ENCODE measurements around the gene PXK.

PXK gene

DNA sequence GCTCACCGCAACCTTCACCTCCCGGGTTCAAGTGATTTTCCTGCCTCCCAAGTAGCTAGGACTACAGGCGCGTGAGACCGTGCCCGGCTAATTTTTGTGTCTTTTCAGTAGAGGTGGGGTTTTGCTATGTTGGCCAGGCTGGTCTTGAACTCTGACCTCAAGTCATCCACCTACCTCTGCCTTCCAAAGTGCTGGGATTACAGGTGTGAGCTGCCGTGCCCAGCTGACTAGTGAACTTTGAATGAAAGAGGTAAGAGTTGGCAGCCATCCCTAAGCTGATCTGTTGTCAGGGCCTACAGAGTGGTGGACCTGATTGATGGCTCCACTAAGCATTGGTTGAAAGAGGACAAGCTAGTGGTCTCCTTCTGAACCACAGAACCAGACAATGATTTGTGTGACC, 15.3 kb downstream of the PXK start:
- DNase-seq (ENCODE audit: low spot score), result no peak

DNA sequence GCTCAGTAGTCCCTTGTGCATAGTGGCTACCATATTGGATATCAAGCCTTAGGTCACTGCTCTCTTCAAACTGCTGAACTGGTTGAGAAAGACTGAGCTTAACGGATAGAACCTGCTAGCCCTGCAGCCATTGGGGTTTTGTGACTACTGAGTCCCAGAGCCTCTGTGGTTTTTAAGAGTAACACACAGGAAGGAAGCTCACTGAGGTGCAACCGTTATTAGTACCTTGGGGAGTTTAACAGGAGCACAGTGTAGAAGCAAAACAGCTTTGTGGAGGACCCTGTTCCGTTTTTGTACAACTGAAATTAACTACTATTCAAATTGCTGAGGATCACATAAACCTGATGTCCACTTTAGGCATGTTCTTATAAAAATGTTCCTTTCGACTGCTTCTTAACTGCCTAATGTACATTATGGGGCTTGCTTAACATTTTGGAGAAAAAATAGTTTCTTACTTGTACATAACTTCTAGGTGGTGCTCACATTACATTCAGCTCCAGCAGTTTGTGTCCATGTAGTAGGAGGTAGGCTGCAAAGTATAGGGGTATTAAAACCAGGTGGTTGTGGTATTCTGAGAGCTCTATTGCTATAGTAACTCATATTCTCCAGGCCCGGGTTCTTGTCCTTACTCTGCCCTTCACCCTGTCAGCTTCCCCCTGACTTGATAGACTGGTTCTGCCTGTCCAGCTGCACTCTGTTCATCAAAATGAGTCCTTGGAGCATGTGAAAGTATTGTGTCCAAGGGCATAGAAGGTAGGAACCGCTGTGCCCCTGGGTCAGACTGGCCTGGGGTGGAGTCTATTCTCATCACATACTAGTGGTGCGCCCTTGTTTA, 17.3 kb downstream of the PXK start:
- DNase-seq (ENCODE audit: low spot score), result no peak

DNA sequence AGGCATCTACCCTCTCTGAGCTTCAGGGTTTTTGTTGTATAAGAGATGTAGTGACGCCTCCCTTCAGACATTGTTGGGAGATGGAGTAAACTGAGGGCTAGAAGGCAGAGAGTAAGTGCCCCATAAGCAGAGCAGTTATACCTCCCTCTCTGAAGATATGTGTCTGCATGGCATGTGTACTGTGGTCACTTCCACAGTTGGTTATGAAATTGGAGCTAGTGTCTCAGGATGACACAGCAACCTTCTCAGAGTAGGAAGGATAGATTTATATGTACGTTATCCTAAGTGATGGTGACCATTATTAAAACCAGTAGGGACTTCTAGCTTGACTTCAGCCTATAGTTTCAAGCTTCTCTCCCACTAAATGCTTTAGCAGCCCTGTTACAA, 17.9 kb downstream of the PXK start:
- DNase-seq (ENCODE audit: low spot score), result no peak

DNA sequence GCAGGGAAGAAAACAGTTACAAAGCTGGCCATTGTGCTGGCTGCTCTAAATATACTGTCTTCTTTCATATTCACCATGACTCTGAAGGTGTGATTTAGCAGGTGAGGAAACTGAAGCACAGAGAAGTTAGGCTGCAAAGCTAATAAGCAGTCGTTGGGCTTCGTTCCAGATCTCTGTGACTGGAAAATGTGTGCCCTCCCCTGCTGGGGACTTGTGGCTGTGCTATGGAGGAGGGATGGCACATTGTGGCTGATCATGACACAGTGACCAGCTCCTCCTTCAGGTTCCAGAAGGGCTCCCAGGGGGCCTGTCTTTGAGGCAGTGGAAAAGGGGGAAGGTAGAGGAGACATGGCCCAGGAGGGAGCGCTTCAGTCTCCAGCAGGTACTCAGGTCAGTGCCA, 19.2 kb downstream of the PXK start:
- no peak for DNase-seq (ENCODE audit: low spot score)

DNA sequence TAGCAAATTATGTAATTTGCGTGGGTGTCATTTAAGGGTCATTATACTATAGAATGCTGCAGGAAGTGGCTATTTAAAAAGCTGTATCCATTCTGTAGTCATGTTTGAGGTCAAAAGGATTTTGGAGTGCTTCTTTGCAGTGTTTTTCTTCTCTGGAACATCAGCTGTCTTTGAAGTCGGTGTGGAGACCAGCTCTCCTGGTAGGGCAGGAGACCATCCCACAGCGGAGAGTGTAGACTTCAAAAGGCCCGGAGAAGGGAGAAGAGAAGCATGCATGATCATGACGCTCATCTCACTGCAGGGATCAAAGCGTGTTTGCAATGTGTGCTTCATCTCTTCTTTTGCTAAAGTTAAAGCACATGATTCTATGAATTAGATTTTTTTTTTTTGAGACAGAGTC, 19.9 kb downstream of the PXK start:
- DNase-seq (ENCODE audit: low spot score), result no peak

DNA sequence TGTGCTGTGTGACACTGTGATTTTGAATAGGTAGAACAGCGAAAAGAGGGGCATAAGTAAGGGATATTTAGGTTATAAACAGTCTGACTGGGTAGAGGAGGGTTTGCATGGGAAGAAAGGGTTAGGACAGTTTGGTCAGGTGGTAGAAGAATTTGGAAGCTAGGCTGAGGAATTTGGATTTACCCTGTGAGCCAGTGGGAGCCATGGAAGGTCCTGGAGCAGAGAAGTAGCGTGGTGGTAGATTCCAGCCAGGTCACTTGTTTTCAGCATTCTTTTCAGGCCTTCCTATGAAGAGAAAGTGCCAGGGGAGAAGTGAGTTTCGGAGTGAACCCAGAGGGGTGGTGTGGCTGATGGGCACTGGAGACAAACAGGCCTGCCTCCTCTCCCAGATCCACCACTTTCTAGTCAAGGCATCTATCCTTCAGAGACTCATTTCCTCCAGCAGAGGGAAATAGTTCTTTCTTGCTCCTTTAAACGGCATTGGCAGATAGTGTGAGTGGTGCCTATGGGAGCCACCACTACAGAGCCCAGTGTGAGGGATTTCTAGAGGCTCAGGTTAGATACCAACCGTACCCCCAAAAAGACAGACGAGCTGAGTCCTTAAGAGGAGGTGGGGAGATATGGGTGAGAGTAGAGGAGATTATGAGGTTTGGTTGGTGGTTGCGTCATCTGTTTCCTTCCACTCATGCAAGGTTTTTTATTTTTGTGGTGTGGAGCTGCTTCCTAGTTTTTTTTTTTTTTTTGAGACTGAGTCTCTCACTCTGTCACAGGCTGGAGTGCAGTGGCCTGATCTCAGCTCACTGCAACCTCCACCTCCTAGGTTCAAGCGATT, 21.2 kb downstream of the PXK start:
- no peak for DNase-seq (ENCODE audit: low spot score)

DNA sequence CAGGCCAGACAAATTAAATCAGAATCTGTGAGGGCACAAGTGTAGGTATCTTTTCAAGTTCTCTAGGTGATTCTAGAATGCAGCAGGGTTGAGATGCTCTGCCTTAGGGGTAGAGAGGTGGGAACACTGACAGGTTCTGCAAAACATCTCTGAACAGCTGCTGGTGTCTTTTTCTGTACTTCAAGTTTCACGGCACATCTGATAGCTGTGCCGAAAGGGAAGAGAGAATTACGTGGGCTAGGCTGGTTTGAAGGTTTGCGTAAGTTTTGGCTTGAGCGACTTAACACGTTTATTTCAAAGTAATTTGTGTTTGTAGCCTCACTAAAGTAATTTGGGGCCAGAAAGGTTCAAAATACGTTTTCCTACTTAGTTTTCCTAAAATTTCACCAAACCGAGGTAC, 22.5 kb downstream of the PXK start:
- DNase-seq (ENCODE audit: low spot score), result no peak

DNA sequence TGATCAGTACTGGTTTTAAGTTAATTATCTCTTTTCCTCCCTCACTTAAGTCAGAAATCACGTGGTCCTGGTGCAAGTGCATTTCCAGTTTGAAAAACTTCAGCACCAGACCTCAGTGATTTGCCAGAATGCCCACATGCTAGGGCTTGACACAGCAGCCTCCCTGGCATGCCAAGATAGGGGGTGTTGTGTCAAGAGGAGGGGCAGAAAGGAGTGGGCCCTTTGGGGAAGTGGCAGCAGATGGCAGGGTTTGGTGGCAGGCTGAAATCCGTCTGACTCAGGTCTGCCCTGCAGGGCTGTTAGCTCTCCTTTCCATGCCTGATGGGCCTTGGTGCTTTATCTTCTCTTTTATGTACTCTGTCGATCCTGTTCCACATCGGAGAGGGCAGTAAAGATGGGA, 23.4 kb downstream of the PXK start:
- DNase-seq (ENCODE audit: low spot score), result no peak

DNA sequence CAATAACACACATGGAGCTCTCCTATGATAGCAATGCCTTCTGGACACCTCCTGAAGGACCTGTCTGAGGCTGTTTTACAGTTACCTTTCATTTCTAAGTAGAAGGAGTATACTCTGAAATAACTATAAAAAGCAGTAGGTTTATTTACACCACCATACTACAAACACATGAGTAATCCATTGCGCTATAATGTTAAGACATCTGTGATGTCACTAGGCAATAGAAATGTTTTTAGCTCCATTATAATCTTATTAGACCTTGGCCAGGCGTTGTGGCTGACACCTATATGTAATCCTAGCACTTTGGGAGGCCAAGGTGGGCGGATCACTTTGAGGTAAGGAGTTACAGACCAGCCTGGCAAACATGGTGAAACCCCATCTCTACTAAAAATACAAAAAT, 24.7 kb downstream of the PXK start:
- no peak for DNase-seq (ENCODE audit: low spot score)

DNA sequence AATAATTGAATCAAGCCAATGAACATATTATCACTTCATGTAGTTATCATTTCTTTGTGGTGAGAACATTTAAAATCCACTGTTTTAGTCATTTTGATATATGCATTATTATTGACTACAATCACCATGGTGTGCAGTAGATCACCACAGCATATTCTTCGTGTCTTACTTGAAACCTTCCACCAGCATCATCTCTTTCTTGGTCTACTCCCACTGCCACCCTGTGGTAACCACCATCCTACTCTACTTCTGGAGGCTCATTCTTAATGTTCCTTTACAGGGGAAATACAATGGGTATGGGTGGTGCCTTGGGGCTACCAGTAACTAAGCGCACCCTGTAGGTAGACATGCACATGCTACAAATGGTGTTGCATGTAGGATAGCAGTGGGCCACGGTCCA, 25.4 kb downstream of the PXK start:
- no peak for DNase-seq (ENCODE audit: low spot score)

DNA sequence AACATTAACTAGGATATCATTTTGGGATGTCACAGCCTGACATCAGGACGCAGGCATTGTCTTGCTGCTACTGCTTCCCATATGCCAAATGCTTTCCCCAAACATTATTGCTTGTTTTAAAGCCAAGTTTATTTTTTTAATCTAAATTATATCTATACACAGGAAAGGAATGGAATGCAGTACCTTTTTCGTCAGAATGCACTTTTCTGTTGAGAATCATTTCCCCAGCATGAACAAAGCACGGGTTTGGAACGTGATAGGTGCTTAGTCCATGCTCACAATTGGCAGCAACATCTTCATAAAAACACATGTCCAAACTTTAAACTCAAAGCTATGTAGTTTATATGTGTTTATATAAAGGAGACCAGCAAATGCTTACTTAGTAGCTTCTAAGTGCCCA, 26.1 kb downstream of the PXK start:
- no peak for DNase-seq (ENCODE audit: low spot score)

DNA sequence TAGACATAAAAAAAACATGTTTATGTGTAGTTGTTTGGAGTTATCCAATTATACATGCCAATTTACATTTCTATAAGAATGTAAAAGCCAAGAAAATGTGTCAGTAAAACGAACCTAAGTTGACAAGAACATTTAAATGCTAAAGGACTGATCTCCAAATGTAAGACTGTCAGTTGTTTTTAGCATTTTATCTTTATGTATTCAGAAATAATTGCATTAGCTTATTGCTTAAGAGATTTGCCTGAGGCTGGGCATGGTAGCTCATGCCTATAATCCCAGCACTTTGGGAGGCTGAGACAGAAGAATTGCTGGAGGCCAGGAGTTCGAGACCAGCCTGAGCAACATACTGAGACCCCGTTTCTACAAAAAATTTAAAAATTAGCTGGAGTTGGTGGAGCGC, 26.9 kb downstream of the PXK start:
- no peak for DNase-seq (ENCODE audit: low spot score)

DNA sequence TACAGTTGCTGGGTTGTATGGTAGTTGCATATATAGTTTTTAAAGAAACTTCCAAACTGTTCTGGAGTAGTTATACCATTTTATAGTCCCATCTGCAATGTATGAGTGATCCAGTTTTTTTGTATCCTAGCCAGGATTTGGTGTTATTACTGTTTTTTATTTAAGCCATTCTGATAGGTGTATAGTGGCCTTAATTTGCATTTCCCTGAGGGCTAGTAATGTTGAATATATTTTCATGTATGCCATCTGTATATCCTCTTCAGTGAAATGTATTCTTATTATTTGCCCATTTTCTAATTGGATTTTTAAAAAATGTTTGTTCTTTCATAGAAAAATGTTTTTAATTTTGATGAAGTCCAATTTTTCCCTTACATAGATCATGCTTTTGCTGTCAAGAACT, 29.2 kb downstream of the PXK start:
- no peak for DNase-seq (ENCODE audit: low spot score)

DNA sequence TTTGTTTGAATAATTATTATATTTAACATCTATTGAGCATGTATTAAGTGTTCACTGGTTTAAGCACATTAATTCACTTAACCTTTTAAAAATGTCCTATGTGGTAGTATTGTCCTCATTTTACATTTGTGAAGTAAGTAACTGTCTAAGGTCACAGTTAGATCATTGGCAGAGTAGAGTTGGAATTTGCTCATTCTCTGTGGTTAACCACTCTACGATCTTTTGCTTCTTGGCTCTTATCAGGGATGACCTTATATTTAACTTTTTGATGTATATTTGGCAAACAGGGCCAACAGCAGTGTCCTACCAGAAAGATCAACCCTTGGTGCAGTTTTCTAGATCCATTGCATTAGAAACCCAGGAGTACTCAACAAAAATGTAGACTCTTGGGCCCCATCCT, 34.0 kb downstream of the PXK start:
- DNase-seq (ENCODE audit: low spot score), result no peak

DNA sequence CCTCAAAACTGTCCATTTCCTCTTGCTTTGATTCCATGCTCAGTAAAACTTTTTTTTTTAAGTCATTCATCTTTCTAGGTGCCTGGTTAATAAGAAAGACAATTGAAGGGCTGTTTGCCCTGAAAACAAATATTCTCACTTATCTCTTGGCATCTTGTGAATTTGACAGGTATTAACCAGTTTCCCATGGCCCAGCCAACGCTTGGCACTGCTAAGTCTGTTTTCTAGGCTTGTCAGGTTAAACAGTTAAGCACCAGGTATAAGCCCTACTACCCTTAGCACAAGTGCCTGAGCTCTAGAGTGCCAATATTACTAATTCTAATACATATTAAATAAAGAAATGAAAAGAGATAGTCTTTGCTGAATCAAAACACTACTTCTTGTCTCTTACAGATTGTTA, 36.3 kb downstream of the PXK start:
- no peak for DNase-seq (ENCODE audit: low spot score)

DNA sequence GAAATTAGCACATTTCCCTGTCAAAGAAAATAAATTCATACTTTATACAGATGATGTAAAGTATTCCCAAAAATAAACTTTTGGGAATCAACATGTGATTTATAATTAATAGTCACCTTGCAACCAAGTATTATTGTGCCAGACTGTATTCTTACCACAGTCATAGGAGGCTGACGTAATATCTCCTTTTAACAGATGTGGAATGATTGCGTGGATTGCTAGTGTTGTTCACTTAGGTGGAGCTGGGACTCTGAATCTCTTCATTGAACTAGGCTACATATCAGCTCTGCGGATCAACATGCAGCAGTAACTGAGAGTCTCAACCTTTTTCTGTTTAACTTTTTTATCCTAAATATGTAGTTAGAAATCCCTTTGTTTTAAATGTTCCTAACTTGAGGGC, 37.2 kb downstream of the PXK start:
- no peak for DNase-seq (ENCODE audit: low spot score)

DNA sequence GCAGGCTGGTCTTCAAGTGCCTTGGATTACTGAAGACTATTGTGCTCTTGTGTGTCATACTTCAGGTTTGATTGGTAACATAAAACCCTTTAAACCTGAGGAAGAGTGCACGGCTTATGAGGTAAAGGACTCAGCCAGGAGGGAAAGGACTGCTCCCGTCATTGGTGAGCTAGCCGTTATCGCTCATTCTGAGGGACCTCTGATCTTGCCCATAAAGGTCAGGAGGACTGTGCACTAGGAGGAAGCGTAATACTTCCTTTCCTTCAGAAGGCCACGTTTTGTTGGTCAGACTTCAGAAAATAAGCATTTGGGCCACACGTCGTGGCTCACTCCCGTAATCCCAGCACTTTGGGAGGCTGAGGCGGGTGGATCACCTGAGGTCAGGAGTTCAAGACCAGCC, 37.7 kb downstream of the PXK start:
- DNase-seq (ENCODE audit: low spot score), result no peak

DNA sequence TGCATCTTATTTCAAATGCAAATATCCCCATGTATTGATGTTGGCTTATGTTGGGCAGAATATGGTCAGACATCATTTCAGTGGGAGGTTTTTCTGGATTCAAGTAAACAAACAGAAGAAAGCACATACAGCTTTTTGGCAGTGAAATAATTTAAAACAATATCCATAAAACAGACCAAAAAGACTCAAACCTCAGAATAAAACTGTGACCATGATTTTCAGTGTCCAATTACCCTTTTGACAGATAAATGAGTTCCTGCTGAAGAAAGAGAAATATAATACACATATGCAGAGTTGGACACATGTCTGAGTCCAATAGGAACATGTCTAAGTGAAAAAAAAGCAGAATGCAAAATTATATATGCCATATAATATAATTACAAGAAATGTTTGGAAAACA, 39.1 kb downstream of the PXK start:
- DNase-seq (ENCODE audit: low spot score), result no peak

DNA sequence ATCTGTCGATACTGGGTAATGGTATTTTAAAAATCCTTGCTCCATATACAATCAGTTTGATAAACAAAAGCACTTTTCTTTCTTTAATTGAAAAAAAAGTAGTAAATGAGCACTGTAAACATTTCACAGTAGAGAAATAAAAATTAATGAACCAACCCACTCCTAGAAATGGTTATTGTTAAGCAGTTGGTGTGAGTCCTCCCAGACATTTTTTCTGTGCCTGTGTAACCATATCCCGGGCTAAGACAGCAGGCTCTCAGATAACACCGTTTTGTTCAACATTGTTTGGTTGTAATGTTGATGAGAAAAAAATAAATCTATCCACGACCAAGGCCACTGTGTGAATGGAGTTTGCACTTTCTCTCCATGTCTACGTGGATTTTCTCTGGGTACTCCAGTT, 42.6 kb downstream of the PXK start:
- DNase-seq (ENCODE audit: low spot score), result no peak

DNA sequence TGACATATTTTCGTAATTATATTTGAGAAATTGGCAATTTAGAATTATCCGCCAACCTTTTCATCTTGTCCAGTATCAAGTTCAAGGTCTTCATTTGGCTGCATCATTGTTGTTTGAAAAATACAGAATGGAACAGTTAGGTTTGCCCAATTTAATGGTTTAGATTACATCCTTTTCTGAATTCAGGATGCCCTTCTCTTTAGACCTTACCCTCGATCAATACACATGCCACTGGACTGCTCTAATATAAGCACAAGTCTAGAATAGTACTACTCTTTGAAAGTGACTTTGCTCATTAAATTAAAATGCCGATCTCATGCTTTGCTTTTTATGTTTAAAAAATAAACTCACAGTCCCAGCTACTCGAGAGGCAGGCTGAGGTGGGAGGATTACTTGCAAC, 44.5 kb downstream of the PXK start:
- DNase-seq (ENCODE audit: low spot score), result no peak

DNA sequence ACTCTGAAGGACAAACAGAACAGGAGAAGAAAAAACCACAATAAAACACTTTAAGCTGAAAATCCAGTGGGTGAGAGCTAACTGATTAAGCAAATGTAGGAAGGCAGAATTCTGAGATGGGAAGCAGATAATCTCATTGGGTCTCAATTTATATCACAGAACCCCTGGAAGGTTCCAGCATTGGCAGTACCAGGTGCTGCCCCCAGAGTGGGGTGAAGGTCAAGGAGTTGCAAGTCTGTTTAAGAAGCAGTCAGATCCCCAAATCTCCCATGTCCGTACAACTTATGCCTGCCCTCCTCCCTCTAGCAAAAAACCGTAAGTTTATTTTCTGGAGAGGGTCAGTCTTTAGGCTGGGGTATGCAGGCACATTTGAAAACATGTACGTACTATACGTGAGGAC, 45.1 kb downstream of the PXK start:
- no peak for DNase-seq (ENCODE audit: low spot score)

DNA sequence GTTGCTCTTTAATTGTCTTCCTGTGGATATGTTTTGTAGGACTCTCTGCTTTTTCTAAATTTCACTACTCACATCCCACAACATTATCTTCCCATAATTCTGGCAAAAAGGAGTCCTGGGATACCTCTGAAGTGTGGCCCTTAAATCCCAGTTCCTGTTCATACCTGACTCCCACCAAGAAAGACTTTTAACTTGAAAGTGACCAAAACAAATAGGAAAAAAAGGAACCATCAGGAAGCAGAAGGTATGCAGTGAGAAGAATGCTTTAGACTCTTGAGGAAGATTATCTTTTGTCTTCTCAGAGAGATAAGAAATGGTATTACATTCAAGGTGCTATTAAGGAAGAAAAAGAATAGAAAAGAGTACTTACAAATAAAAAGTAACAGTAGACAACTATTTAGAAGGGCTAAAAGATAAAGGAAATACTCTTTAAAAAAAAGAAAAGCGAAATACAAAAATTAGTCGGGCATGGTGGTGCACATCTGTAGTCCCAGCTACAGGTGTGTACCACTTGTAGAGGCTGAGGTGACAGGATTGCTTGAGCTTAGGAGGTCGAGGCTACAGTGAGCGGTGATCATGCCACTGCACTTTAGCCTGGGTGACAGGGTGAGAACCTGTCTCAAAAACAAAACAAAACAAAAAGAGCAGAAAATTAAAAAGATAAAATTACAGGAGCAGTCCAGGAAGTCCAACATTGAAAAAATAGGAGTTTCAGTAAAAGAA, 46.8 kb downstream of the PXK start:
- no peak for DNase-seq (ENCODE audit: low spot score)

DNA sequence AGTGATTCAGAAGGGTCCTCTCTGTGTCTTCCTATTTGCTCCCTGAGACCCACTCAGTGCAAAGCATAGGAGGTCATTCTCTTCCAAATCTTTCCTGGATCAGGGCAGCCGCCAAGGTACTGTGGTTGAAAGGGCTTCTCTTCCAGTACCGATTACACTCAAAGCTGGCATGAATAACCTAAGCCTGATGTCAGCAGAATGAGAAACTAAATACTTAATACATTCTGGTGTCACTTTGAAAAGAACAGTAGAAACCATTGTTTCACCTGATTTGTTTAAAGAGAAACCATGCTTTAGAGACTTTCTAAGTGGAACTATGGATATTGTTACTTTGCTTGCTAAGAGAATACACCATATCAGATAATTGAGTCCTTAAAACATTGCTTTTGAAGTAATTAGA, 50.8 kb downstream of the PXK start:
- DNase-seq (ENCODE audit: low spot score), result no peak
